GM23338 (cell line): ENCODE measurements around the gene WASL. TPM values are rescaled to one million over a fixed set of nuclear protein-coding genes. Genes with fewer than 3 reads are reported as not detected.

Source experiments
- ATAC-seq: fragments of 200-7000 bp; cut with Tn5 transposase; 3 replicates; pipeline ENCODE4 v1.9.1; 2020
- DNase-seq: peaks from one replicate; pipeline ENCODE4 v3.0.0-alpha.2; 2015; ENCODE audit warnings: low spot score
- H2AFZ ChIP-seq: fragments of 200-600 bp; sonication (generic); 2 replicates; pipeline ENCODE4 v1.8.0; 2016; ENCODE audit warnings: antibody characterized with exemption, mild to moderate bottlenecking, moderate library complexity
- H3F3A ChIP-seq: fragments of 200-600 bp; sonication (generic); replicated peaks from 2 replicates; pipeline ENCODE4 v1.8.0; 2017; ENCODE audit warnings: antibody characterized with exemption, mixed run types, low read depth
- H3K27ac ChIP-seq: fragments of 200-600 bp; sonication (generic); 2 replicates; pipeline ENCODE4 v1.6.1; 2016; ENCODE audit warnings: low read depth
- H3K27me3 ChIP-seq: fragments of 200-600 bp; sonication (generic); 2 replicates; pipeline ENCODE4 v1.8.0; 2016; ENCODE audit warnings: mild to moderate bottlenecking, mixed run types, moderate library complexity; ENCODE audit not compliant: insufficient read depth
- H3K36me3 ChIP-seq: fragments of 200-600 bp; sonication (generic); 2 replicates; pipeline ENCODE4 v1.8.0; 2016; ENCODE audit warnings: mild to moderate bottlenecking; ENCODE audit not compliant: insufficient read depth
- H3K4me1 ChIP-seq: fragments of 200-600 bp; sonication (generic); 2 replicates; pipeline ENCODE4 v1.8.0; 2016; ENCODE audit warnings: mild to moderate bottlenecking, moderate library complexity; ENCODE audit not compliant: insufficient read depth
- H3K4me2 ChIP-seq: fragments of 200-600 bp; sonication (generic); 2 replicates; pipeline ENCODE4 v1.7.1; 2017; ENCODE audit warnings: mixed run types
- H3K4me3 ChIP-seq: fragments of 200-600 bp; sonication (generic); 2 replicates; pipeline ENCODE4 v1.6.1; 2016; ENCODE audit warnings: mixed run types
- H3K79me2 ChIP-seq: fragments of 200-600 bp; sonication (generic); replicated peaks from 2 replicates; pipeline ENCODE4 v1.8.0; 2017; ENCODE audit warnings: mild to moderate bottlenecking; ENCODE audit not compliant: insufficient read depth
- H3K9me2 ChIP-seq: fragments of 200-600 bp; sonication (generic); 2 replicates; pipeline ENCODE4 v1.8.0; 2017; ENCODE audit not compliant: insufficient read depth
- H4K20me1 ChIP-seq: fragments of 200-600 bp; sonication (generic); replicated peaks from 2 replicates; pipeline ENCODE4 v1.8.0; 2017; ENCODE audit warnings: mild to moderate bottlenecking; ENCODE audit not compliant: insufficient read depth
- H3K27ac Mint-ChIP-seq: 2 replicates; pipeline ENCODE4 v1.8.0; 2020; ENCODE audit warnings: inconsistent platforms, mild to moderate bottlenecking, moderate library complexity, mixed read lengths
- H3K27me3 Mint-ChIP-seq: 3 replicates; pipeline ENCODE4 v1.8.0; 2022; ENCODE audit warnings: low read depth, mild to moderate bottlenecking, moderate library complexity, mixed read lengths, inconsistent platforms; ENCODE audit not compliant: insufficient read depth, poor library complexity
- H3K36me3 Mint-ChIP-seq: 3 replicates; pipeline ENCODE4 v1.8.0; 2021; ENCODE audit warnings: low read depth, mild to moderate bottlenecking, inconsistent platforms, moderate library complexity, mixed read lengths
- H3K4me1 Mint-ChIP-seq: 3 replicates; pipeline ENCODE4 v1.8.0; 2020; ENCODE audit warnings: mild to moderate bottlenecking, inconsistent platforms, mixed read lengths
- H3K4me3 Mint-ChIP-seq: 3 replicates; pipeline ENCODE4 v1.8.0; 2021; ENCODE audit warnings: moderate library complexity, mild to moderate bottlenecking, inconsistent platforms, mixed read lengths
- H3K9me3 Mint-ChIP-seq: 3 replicates; pipeline ENCODE4 v1.8.0; 2020; ENCODE audit warnings: moderate library complexity, mild to moderate bottlenecking, inconsistent platforms, mixed read lengths
- CREB1 ChIP-seq: fragments of 250-450 bp; sonication (Bioruptor Pico); IDR thresholded peaks from 2 replicates; pipeline ENCODE4 v1.5.0; 2020; ENCODE audit warnings: low read depth, mild to moderate bottlenecking, moderate library complexity
- CTCF ChIP-seq, 2 experiments: fragments of 200-600 bp in 1 of 2; sonication (generic) in 1 of 2; conservative IDR thresholded peaks; 2 replicates each; pipeline versions ENCODE4 v1.5.1 to v1.6.1; 2016 to 2017; ENCODE audit warnings: antibody characterized with exemption in 2 of 2, low read depth in 2 of 2, mild to moderate bottlenecking in 2 of 2, moderate library complexity in 1 of 2
- ETS1 ChIP-seq: IDR thresholded peaks from 2 replicates; pipeline ENCODE4 v1.6.1; 2016; ENCODE audit warnings: antibody characterized with exemption
- EZH2 ChIP-seq: fragments of 200-600 bp; sonication (generic); IDR thresholded peaks from one replicate; pipeline ENCODE4 v1.8.0; 2017; ENCODE audit warnings: antibody characterized with exemption, mild to moderate bottlenecking, low read depth; ENCODE audit not compliant: unreplicated experiment
- EZH2phosphoT487 ChIP-seq: fragments of 200-600 bp; sonication (generic); IDR thresholded peaks from one replicate; pipeline ENCODE4 v1.8.1; 2018; ENCODE audit warnings: antibody characterized with exemption; ENCODE audit not compliant: unreplicated experiment
- POLR2AphosphoS5 ChIP-seq: IDR thresholded peaks from 2 replicates; pipeline ENCODE4 v1.6.1; 2016; ENCODE audit warnings: antibody characterized with exemption, low read depth
- REST ChIP-seq: IDR thresholded peaks from one replicate; pipeline ENCODE4 v1.6.1; 2018; ENCODE audit warnings: antibody characterized with exemption; ENCODE audit not compliant: unreplicated experiment
- STAT1 ChIP-seq: IDR thresholded peaks from one replicate; pipeline ENCODE4 v1.6.1; 2016; ENCODE audit warnings: antibody characterized with exemption; ENCODE audit not compliant: unreplicated experiment
- ZNF114 ChIP-seq: fragments of 250-450 bp; sonication (Bioruptor Pico); IDR thresholded peaks from 2 replicates; pipeline ENCODE4 v1.5.0; 2020; ENCODE audit warnings: mild to moderate bottlenecking, moderate library complexity
- ZNF331 ChIP-seq: fragments of 250-450 bp; sonication (Bioruptor Pico); IDR thresholded peaks from 2 replicates; pipeline ENCODE4 v1.5.0; 2020; ENCODE audit warnings: low read depth, mild to moderate bottlenecking, moderate library complexity
- long read RNA-seq: library from polyadenylated mRNA; unstranded; transcript quantifications from one replicate; pipeline ENCODE4 v2.0.0, GENCODE V29; 2020; ENCODE audit not compliant: unreplicated experiment
- polyA plus RNA-seq: library from polyadenylated mRNA; unstranded; fragments of >200 nt; fragmentation: Nextera tagmentation; extraction: Ambion mirVana; gene quantifications from 2 replicates; pipeline ENCODE4 v1.2.1, GENCODE V29; 2016
- total RNA-seq: library from RNA; depleted of rRNA; stranded (reverse); fragments of >200 nt; shearing (Covaris generic); gene quantifications from 2 replicates; pipeline ENCODE4 v1.2.3, GENCODE V29; 2014; rRNA removed

Gene WASL
- 45.3 and 57.0 TPM in 2 replicates for total RNA-seq
- polyA plus RNA-seq = 35.6 and 36.4 TPM in 2 replicates
- long read RNA-seq, partial matches to known transcripts = 15 of 18 reads
- long read RNA-seq, other reads (novel, unspliced or antisense) = 3 of 18 reads

- H3K27me3 Mint-ChIP-seq = peaks cover 2% of the 10 kb centered on the region
- H3K4me3 Mint-ChIP-seq = peak within 1 kb of the TSS; percentile 95
- peaks cover 3% of the 10 kb centered on the region; the same call in 1 of the 3 replicates for H3K36me3 Mint-ChIP-seq
- peaks cover 74% of the 10 kb centered on the region for H3K4me1 ChIP-seq
- H3K4me3 ChIP-seq = peak within 1 kb of the TSS; percentile 82
- H3K36me3 ChIP-seq = no peaks in the 10 kb centered on the region
- ATAC-seq (peak; percentile 76), DNase-seq (peak; percentile 94)
- H4K20me1 ChIP-seq = peaks cover 22% of the 10 kb centered on the region
- H3K27ac ChIP-seq = peak within 1 kb of the TSS; percentile 96
- H3K4me1 Mint-ChIP-seq = peaks cover 55% of the 10 kb centered on the region
- peak within 1 kb of the TSS; percentile 12; the same call in 1 of the 2 replicates for H2AFZ ChIP-seq
- peaks cover 7% of the 10 kb centered on the region for H3F3A ChIP-seq
- TF ChIP-seq REST (peak; percentile 22), CREB1 (CRISPR knock-in tag) (peak; percentile 71), ZNF331 (CRISPR knock-in tag) (no peak), EZH2 (no peak), ZNF114 (CRISPR knock-in tag) (no peak), POLR2AphosphoS5 (peak; percentile 93), STAT1 (no peak), CTCF (conservative IDR thresholded peaks at IDR 0.05; ENCODE audit: low read depth in 2 of 2) (peak; percentile 3 to 14; a peak in 1 of 4 replicates), ETS1 (peak; percentile 52), EZH2phosphoT487 (no peak)
- no peaks in the 10 kb centered on the region for H3K9me3 Mint-ChIP-seq
- H3K27ac Mint-ChIP-seq = peak within 1 kb of the TSS; percentile 98
- H3K79me2 ChIP-seq = peaks cover 68% of the 10 kb centered on the region
- no peaks in the 10 kb centered on the region for H3K9me2 ChIP-seq
- no peaks in the 10 kb centered on the region for H3K27me3 ChIP-seq
- peak within 1 kb of the TSS; percentile 91 for H3K4me2 ChIP-seq
Measured at GRCh38 chr7:123748734-123749536, at the start of gene WASL. WASL (minus strand) TSS chr7:123749003; CDS start chr7:123748734, 269 bp downstream.
